HG03103 (cell line): ENCODE measurements around the gene CABYR.

Source experiments
- ATAC-seq: cut with Tn5 transposase; IDR thresholded peaks from one replicate; pipeline ENCODE4 v1.9.1; 2021; ENCODE audit warnings: low read depth; ENCODE audit not compliant: unreplicated experiment

Gene CABYR

GRCh38 chr18:24189007-24189528 lies 50.2 kb downstream of the CABYR start:
- peak; percentile 75 for ATAC-seq

DNA sequence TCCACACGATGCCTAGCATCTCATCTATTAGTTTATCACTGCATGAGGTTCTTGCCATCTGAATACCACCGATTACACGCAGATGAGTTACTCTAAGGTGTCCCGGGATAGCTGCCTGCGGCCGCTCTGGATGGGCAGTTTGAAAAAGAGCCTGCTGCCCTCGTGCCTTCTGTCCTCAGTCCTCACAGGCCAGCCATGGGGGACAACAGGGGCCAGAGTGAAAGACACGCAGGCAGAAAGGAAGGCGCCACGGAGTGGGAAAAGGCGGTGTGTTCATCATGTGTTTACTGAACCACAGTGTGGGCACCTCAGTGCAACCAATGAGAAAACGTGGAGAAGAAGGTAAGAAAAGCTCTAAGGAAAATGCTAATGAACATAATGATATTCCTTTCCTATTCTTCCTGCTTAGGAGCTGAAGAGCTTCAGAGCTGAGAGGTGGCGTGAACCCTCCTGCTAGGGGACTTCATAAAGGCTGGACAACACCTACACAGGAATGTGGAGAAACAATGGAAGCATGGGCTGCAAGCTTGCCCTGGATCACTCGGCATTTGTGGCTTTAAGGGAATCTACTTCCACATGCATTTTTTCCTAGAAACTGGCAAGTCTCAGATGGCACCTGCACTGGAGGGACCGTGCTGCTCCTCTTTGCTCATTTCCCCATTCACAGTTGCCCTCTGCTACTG lies 50.9 kb downstream of the CABYR start:
- ATAC-seq, result no peak

GRCh38 chr18:24190590-24190989 lies 51.7 kb downstream of the CABYR start:
- ATAC-seq, result no peak

- no peak for ATAC-seq
Observed at GRCh38 chr18:24195296-24196053, 56.6 kb downstream of the CABYR start.

GRCh38 chr18:24196764-24197163 lies 57.9 kb downstream of the CABYR start:
- ATAC-seq, result no peak

DNA sequence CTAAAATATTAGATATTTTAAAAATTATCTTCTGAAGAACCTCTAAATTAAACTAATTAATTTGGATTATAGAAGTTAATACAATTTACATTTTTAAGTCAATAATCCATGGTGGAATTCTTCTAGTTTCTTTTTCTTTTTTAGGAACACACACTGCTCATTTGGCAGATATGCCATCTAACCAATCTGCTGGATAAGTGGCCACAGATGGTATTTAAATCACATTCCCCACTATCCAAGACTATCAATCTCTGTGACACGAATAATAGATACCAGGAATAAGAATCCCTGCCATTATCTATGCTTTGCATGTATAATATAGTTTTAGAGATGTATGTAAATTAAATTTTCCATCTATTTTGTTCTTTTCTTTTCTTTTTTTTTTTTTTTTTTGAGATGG lies 58.5 kb downstream of the CABYR start:
- no peak for ATAC-seq

DNA sequence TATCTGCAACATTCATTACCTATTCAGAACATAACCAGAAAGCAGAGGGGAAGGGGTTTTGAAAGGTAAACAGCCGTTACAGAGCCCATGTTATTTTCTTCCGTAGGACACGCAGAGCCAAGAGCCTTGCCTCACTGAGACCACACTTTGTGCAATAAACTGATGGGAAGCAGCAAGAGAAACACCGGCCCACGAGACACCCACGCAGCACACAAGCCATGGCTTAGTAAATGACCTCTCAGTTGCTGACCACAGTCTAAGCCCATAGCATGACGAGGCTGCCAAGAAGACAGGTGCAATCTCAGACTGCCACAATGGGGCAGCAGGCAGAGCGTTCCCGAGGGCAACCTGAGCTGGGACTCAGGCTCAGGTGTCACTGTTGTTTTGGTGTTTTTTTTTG lies 59.6 kb downstream of the CABYR start:
- ATAC-seq, result no peak

- no peak for ATAC-seq
Observed at GRCh38 chr18:24199372-24199962, 60.6 kb downstream of the CABYR start.

DNA sequence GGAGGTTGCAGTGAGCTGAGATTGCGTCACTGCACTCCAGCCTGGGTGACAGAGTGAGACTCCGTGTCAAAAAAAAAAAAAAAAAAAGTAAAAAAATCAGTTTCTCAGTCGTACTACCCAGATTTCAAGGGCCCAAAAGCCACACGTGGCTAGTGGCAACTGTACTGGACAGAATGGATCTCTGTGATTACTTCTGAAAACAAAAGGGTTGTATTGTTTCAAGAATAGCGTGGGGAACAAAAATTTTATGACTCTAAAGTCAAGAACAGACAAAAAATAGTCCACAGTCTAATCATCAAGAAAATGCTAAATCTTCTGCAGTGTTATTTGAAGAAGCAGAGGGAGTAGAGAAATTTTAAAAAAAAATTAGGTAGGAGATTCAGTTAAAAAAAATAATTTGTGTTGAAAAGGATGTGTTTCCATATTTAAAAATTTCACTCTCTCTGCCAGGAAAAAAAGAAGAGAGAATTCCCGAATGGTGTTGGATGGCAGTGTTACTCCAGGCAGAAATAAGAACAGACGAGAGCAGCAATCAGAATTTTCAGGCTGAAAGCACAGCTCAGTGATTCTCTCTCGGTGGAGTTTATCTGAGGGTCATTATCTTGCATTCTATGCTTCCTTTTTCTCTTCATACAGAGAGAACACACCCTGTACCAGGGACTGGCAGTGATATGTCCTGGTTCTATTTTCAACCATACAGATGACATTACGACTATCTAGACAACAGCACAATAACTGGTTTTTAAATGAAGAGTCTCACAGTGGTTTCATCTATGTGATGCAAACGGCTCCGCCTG lies 61.8 kb downstream of the CABYR start:
- ATAC-seq, result no peak

DNA sequence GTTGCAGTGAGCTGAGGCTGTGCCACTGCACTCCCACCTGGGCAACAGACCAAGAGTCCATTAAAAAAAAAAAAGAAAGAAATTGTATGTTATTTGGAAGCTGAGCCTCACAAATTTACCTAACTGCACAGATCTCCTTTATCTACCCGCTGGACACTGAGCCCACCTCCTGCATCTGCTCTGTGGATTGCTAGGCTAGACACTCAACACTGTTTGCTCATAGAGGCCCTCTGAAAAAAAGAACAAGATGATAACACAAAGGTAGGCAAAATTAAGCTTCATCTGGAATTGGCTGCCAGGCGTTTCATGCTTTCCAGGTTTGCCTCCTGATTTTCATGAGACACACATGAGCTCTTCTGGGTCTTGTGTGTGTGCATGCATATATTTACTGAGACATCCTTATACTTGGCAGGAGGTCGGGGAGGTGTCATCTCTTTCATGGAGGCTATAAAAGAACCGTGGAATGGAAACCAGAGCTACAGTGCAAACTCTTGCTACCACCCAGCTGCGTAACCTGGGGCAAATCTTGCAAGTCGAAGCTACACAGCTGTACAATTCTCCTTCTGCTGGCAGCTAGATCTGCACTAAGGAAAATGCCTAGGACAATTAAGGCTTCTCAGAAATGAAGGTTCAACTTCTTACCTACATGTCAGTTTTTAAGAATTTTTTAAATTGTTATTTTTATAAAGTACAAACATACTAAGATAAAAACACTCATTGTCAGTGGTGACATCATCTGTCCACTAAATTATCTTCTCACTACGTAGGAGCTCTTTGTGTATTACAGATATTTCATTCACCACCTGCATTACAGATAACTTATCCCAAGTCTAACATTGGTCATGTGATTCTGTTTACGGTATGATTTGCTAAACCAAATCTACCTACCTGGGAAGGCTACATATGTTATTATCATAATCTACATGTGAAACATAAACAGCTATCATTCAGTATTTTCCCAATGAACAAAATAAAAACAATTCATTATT lies 63.1 kb downstream of the CABYR start:
- no peak for ATAC-seq

DNA sequence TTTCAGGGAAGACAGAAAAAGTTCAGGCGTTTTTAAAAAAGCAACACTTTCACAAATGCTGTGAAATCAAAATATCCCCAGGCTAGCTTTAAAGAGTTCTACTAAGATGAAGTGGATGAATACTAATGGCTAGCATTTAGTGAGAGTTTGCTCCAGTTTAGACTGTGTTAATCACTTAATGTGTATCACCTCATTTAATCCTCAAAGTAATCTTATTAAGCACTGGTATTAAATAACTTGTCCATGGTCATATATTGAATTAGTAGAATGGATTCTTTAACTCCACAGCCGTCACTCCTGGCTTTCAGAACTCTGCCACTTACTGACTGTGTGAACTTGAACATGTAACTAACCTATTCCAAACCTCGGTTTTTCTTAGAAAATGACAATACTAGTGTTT lies 66.0 kb downstream of the CABYR start:
- ATAC-seq, result no peak

DNA sequence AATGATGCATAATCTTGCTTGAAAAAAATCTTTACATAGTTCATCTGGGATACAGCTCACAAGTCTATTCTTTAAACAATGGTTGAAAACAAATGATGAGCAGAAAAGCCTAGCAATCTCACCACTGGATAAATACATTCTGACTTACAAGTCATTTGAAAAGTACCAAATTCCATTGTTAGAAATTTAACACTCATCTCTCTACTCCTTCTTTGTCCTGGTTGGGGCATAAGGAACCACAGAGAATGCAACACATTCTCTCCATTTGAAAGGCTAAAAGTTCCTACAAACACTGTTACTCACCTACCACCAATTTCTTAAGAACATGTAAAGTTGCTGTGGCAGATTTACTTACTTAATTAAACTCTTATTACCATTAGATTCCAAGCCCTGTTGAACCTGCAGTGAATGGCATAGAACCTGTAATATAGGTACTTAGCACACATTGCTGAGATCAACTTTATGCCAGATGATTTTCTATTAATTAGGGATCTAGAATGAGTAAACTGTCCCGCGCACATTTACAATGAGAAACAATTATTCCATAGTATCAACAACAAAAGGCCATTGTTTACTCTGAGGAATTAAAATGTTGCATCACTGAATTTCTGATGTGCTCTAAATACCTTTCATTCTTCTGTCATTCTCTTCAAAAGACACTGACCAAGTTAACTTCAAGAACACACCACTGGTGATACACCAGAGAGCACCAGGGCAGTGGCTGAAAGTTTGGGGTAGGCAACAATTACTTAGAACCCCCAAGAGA lies 69.6 kb downstream of the CABYR start:
- no peak for ATAC-seq

GRCh38 chr18:24209558-24209957 lies 70.7 kb downstream of the CABYR start:
- ATAC-seq, result no peak
